ENCODE data around the gene MICAL2.
A peak's percentile ranks its signal among the peaks of the same experiment; 100 is the strongest.

The MICAL2 gene

GRCh38 chr11:12193515-12194336 is 83.3 kb downstream of the MICAL2 start:
- WGBS, 2 experiments (ENCODE audit: insufficient coverage in 2 of 2), result 80 to 100% methylated on average over 2 of the region's 3 CpGs
- no peaks in the 10 kb centered on the region for H3K9me3 ChIP-seq (ENCODE audit: control insufficient read depth, low read length)
- H3K36me3 ChIP-seq (ENCODE audit: control insufficient read depth, insufficient read depth, low read length), result peaks cover 51% of the 10 kb centered on the region
- H3K27ac ChIP-seq (ENCODE audit: low read depth, low read length, severe bottlenecking), result no peak overlapping the region
- no peak overlapping the region for H3K4me3 ChIP-seq (ENCODE audit: extremely low read depth, insufficient read depth, low read length, poor library complexity, severe bottlenecking)
- peaks cover 35% of the 10 kb centered on the region for H3K4me1 ChIP-seq (ENCODE audit: control insufficient read depth, insufficient read depth, low read length, poor library complexity, severe bottlenecking)

GRCh38 chr11:12195768-12196167 is 85.4 kb downstream of the MICAL2 start:
- Histone ChIP-seq H3K36me3 (ENCODE audit: control insufficient read depth, insufficient read depth, low read length) (peaks cover 39% of the 10 kb centered on the region), H3K4me1 (ENCODE audit: control insufficient read depth, insufficient read depth, low read length, poor library complexity, severe bottlenecking) (peaks cover 55% of the 10 kb centered on the region), H3K27ac (ENCODE audit: low read depth, low read length, severe bottlenecking) (peak overlapping the region; percentile 47), H3K9me3 (ENCODE audit: control insufficient read depth, low read length) (no peaks in the 10 kb centered on the region), H3K4me3 (ENCODE audit: extremely low read depth, insufficient read depth, low read length, poor library complexity, severe bottlenecking) (no peak overlapping the region)
- 81 to 82% methylated on average over 5 of the region's 5 CpGs for WGBS, 2 experiments (ENCODE audit: insufficient coverage in 2 of 2)

GRCh38 chr11:12196308-12196707 is 85.9 kb downstream of the MICAL2 start:
- Histone ChIP-seq H3K27ac (ENCODE audit: low read depth, low read length, severe bottlenecking) (no peak overlapping the region), H3K9me3 (ENCODE audit: control insufficient read depth, low read length) (no peaks in the 10 kb centered on the region), H3K4me3 (ENCODE audit: extremely low read depth, insufficient read depth, low read length, poor library complexity, severe bottlenecking) (no peak overlapping the region), H3K4me1 (ENCODE audit: control insufficient read depth, insufficient read depth, low read length, poor library complexity, severe bottlenecking) (peaks cover 55% of the 10 kb centered on the region), H3K36me3 (ENCODE audit: control insufficient read depth, insufficient read depth, low read length) (peaks cover 34% of the 10 kb centered on the region)
- 91 to 100% methylated on average over 2 of the region's 2 CpGs for WGBS, 2 experiments (ENCODE audit: insufficient coverage in 2 of 2)

- Histone ChIP-seq H3K27ac (ENCODE audit: low read depth, low read length, severe bottlenecking) (peak overlapping the region; percentile 11), H3K36me3 (ENCODE audit: control insufficient read depth, insufficient read depth, low read length) (peaks cover 31% of the 10 kb centered on the region), H3K4me1 (ENCODE audit: control insufficient read depth, insufficient read depth, low read length, poor library complexity, severe bottlenecking) (peaks cover 60% of the 10 kb centered on the region), H3K9me3 (ENCODE audit: control insufficient read depth, low read length) (no peaks in the 10 kb centered on the region), H3K4me3 (ENCODE audit: extremely low read depth, insufficient read depth, low read length, poor library complexity, severe bottlenecking) (no peak overlapping the region)
Measured at GRCh38 chr11:12196872-12197271, 86.5 kb downstream of the MICAL2 start.

- H3K9me3 ChIP-seq (ENCODE audit: control insufficient read depth, low read length), result no peaks in the 10 kb centered on the region
- WGBS, 2 experiments (ENCODE audit: insufficient coverage in 2 of 2), result 93 to 98% methylated on average over 5 to 6 of the region's 8 CpGs
- H3K4me1 ChIP-seq (ENCODE audit: control insufficient read depth, insufficient read depth, low read length, poor library complexity, severe bottlenecking), result peaks cover 68% of the 10 kb centered on the region
- peaks cover 33% of the 10 kb centered on the region for H3K36me3 ChIP-seq (ENCODE audit: control insufficient read depth, insufficient read depth, low read length)
- no peak overlapping the region for H3K4me3 ChIP-seq (ENCODE audit: extremely low read depth, insufficient read depth, low read length, poor library complexity, severe bottlenecking)
- H3K27ac ChIP-seq (ENCODE audit: low read depth, low read length, severe bottlenecking), result peak overlapping the region; percentile 99
Measured at GRCh38 chr11:12198251-12199222, 88.1 kb downstream of the MICAL2 start.

- Histone ChIP-seq H3K4me3 (ENCODE audit: extremely low read depth, insufficient read depth, low read length, poor library complexity, severe bottlenecking) (no peak overlapping the region), H3K9me3 (ENCODE audit: control insufficient read depth, low read length) (peaks cover 7% of the 10 kb centered on the region), H3K4me1 (ENCODE audit: control insufficient read depth, insufficient read depth, low read length, poor library complexity, severe bottlenecking) (peaks cover 68% of the 10 kb centered on the region), H3K27ac (ENCODE audit: low read depth, low read length, severe bottlenecking) (peak overlapping the region; percentile 99), H3K36me3 (ENCODE audit: control insufficient read depth, insufficient read depth, low read length) (peaks cover 39% of the 10 kb centered on the region)
- WGBS, 2 experiments (ENCODE audit: insufficient coverage in 2 of 2), result 87 to 90% methylated on average over 12 to 13 of the region's 13 CpGs
Measured at GRCh38 chr11:12199231-12199948, 89.0 kb downstream of the MICAL2 start.

- Histone ChIP-seq H3K9me3 (ENCODE audit: control insufficient read depth, low read length) (peaks cover 8% of the 10 kb centered on the region), H3K4me1 (ENCODE audit: control insufficient read depth, insufficient read depth, low read length, poor library complexity, severe bottlenecking) (peaks cover 69% of the 10 kb centered on the region), H3K4me3 (ENCODE audit: extremely low read depth, insufficient read depth, low read length, poor library complexity, severe bottlenecking) (no peak overlapping the region), H3K27ac (ENCODE audit: low read depth, low read length, severe bottlenecking) (peak overlapping the region; percentile 99), H3K36me3 (ENCODE audit: control insufficient read depth, insufficient read depth, low read length) (peaks cover 49% of the 10 kb centered on the region)
- 90 to 92% methylated on average over 11 to 12 of the region's 14 CpGs for WGBS, 2 experiments (ENCODE audit: insufficient coverage in 2 of 2)
Measured at GRCh38 chr11:12200279-12200990, 90.0 kb downstream of the MICAL2 start.

- Histone ChIP-seq H3K4me1 (ENCODE audit: control insufficient read depth, insufficient read depth, low read length, poor library complexity, severe bottlenecking) (peaks cover 63% of the 10 kb centered on the region), H3K4me3 (ENCODE audit: extremely low read depth, insufficient read depth, low read length, poor library complexity, severe bottlenecking) (no peak overlapping the region), H3K9me3 (ENCODE audit: control insufficient read depth, low read length) (peaks cover 8% of the 10 kb centered on the region), H3K36me3 (ENCODE audit: control insufficient read depth, insufficient read depth, low read length) (peaks cover 58% of the 10 kb centered on the region), H3K27ac (ENCODE audit: low read depth, low read length, severe bottlenecking) (peak overlapping the region; percentile 99)
- WGBS, 2 experiments (ENCODE audit: insufficient coverage in 2 of 2), result 53 to 64% methylated on average over 12 to 15 of the region's 18 CpGs
Measured at GRCh38 chr11:12200991-12201985, 90.9 kb downstream of the MICAL2 start.

- 91 to 100% methylated on average over 1 to 4 of the region's 7 CpGs for WGBS, 2 experiments (ENCODE audit: insufficient coverage in 2 of 2)
- Histone ChIP-seq H3K4me3 (ENCODE audit: extremely low read depth, insufficient read depth, low read length, poor library complexity, severe bottlenecking) (no peak overlapping the region), H3K4me1 (ENCODE audit: control insufficient read depth, insufficient read depth, low read length, poor library complexity, severe bottlenecking) (peaks cover 59% of the 10 kb centered on the region), H3K27ac (ENCODE audit: low read depth, low read length, severe bottlenecking) (peak overlapping the region; percentile 99), H3K36me3 (ENCODE audit: control insufficient read depth, insufficient read depth, low read length) (peaks cover 68% of the 10 kb centered on the region), H3K9me3 (ENCODE audit: control insufficient read depth, low read length) (peaks cover 8% of the 10 kb centered on the region)
Measured at GRCh38 chr11:12202661-12203310, 92.4 kb downstream of the MICAL2 start.
